NCI-H2227 (cell line): ENCODE data around the gene C14orf132.

Experiments
- DNase-seq: peaks from one replicate; lab custom pipeline; 2025; ENCODE audit not compliant: unreplicated experiment; lab: John Stamatoyannopoulos, UW

Gene C14orf132

DNA sequence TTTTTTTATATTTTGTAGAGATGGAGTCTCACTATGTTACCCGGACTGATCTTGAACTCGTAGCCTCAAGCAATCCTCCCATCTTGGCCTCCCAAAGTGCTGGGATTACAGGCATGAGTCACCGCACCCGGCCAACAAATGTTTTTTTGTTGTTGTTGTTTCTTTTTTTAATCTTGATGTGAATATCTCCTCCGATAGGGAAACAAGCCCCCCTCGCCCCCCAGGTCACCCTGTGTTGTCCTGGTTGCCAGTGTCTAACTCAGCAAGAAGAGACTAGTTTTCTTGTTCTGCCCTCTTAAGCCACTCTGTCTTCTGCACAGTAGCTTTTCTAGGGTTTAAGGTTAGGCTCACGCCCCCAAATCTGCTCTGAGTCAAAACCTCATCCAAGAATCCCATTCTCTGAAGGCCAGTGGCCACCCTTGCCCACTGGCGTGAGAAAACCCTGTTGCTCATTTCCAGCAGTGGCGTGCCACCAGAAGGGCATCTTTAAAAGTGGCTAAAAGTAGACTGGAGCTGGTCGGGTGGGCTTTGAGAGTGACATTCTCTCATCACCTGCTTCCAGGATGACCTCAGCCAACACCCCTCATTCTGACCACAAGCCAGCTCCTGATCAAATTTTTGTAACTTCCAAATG lies 42.7 kb downstream of the C14orf132 start:
- no peak for DNase-seq

DNA sequence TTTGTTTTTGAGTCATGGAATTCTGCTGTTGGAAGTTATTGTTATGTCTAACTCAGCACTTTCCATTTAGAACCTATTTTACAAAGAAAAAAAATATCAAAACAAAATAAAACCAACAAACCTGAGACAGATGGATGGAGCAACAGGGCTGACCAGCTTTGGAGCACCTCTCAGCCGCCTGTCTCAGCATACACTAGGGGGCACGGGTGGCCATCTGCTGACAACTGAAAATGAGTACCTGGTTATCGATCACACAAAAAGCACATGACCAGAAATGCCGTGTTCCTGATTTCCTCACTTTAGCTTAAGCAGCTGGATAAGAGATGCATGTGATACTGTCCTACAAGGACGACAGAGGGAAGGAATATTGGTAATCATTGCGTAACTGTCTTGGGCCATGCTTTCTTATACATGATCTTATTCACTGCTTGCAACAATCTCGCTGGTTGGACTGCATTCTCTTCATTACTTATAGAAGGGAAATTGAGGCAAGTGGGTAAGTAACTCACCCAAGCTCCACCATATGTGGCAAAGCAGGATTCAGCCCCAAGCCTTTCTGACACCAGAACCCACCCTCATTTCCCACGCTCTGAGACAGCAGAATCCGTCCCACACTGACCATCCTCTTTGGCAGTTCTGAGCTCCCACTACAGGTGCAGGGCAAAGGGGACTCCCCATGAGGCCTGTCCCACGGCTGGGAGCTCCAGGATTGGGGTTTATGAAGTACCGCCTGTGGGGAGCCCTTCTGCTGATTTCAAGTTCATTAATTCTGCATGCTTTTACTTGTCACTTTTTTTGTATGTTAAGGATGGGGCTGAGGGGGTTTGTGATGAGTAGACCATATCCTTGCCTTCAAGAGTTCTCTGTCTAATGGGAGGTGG lies 43.5 kb downstream of the C14orf132 start:
- DNase-seq, result no peak

DNA sequence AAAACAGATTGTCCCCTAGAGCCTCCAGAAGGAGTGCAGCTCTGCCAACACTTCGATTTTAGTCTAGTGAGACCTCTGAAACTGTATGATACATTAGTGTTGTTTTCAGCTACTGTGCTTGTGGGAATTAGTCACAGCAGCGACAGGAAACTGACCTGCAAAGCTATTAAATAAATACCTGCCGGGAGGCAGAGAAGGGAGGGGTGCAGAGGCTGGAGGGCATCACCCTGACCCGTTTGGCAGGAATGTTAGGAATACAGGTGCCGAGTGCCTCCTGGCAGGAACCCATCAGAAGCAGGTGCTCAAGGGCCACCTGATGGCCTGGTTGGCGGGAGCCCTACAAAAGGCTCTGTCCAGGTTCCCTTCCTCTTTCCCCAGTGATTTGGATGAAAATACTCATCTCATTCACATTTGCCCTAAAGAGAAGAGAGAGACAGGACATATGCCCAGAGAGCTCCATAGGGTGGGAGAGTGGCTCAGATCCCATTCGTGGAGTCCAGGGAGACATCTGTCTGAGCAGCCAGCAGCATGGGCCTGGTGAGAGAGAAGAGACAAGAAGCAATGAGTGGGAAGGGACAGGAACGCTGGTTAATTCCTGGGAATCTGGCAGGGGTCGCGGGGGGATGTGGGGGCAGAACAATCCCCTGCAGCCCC lies 44.6 kb downstream of the C14orf132 start:
- no peak for DNase-seq

DNA sequence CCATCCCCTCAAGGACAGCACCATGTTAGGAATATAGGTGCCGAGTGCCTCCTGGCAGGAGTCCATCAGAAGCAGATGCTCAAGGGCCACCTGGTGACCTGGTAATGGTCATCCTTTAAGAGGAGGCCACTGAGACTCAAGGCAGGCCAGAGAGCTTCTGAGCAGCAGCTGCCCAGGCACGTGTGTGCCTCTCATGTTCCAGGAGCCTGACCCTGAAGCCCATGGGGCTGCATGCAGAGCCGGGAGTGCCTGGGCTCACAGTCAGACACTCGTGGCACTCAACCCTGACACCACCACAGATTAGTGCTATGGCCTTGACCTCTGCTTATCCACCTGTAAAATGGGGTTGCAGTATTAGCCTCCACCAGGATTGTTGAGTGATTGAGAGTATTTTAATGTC lies 45.6 kb downstream of the C14orf132 start:
- DNase-seq, result no peak

DNA sequence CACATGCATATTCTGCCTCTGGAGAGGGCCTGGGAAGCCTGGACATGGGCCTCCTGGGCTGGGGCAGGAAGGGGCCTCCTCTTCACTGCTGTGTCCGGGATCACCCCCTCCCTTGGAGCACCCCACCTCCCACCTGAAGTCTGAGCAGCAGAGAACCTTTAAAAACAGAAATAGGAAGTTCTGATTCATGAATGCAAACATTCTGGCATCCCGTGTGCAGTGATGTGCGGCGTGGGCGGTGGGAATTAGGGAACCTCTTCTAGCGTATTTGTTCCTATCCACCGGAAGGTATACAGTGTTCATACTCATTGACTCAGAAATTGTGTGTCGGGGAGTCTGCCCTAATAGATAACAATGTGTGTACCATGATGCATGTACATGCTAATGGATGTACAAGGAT lies 46.2 kb downstream of the C14orf132 start:
- DNase-seq, result no peak

DNA sequence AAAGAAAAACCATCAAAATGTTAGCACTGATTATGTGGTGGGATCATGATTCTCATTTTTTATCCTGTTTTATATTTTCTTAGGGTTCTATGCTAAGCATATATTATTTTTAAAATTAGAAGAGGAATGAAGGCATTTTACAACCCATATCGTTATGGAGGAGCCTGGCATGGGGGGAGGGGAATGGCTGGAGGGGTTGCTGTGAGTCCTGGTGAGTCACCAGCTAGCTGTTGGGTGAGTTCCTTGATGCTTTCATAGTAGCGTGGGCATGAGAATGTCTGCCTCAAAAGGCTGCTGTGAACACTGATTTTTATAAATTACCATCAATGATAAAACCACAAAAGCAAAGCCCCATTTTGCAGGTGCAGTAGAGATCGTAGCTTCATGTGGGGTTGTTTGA lies 46.9 kb downstream of the C14orf132 start:
- DNase-seq, result no peak

DNA sequence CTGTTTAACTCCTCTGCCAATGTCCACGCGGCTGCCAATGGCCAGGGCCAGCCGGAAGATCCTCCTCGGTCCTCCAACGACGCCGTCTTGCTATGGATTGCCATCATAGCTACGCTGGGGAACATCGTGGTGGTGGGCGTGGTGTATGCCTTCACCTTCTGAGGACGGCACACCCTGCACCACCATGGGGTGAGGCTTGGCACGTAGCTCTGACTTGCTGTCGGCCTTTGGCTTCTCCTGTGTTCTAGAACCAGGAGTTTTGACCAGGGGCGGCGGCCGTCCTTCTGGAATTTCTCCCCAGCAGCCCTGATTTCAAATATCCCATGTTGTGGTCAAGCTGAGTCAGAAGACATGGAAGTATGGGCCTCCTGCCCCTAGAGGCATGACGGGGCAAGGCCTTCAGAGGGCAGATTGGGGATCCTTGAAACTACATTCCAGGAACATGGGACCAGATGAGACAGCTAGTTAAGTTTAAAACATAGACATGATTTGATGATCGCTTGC lies 47.5 kb downstream of the C14orf132 start:
- no peak for DNase-seq

DNA sequence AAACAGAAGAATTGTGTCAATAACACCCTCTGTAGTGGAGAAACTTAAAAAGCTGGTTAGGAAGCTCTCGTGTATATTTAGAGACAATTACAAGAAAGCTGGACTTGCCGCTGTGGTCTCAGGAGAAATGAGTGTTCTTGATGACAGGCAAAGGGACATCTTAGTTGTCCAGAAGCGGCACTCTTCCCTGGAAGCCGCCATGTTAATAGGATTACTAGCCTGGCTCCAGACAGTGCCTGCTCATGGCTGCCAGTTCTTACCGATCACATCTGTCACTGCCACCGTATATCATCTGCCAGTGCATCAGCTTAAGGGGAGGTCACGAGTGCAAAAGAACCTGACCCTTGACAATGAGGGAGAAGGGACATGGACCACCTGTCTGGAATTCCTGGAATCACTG lies 48.9 kb downstream of the C14orf132 start:
- DNase-seq, result no peak

DNA sequence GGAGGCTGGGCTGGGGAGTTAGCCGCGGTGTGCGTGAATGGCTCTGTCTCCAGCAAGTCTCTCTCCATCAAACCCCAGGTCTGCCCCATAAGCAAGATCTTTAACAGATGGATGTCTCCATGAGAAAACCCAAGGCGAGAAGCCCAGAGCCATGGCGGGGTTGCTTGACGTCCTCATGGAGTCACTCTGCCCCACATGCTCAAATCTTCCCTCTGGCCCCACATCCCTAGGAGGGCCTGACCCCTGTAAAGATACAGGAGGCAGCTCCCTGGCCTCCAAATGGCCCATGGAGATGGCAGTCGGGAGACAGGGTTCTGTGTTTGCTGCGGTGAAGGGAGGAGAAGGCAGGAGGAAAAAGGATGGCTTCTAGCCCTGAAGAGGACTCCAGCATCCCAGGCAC lies 49.3 kb downstream of the C14orf132 start:
- no peak for DNase-seq

DNA sequence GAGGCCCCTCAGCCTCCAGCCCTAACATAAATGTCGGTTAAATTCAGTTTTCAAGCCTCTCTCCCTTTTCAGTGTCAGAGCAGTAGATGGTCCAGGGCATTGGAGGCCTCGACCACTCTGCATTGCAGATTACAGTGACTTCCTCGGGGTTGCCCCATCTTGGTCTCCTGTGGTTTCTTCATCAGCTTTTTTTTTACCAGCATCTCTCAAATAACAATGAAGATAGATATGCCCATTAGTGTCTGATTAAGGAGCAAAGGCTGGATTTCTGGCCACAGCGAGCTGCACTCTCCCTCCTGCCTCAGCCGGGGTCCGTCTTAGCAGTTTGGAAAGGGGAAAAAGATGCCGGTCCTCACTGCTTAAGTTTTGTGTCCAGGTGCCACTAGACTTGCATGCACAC lies 49.7 kb downstream of the C14orf132 start:
- no peak for DNase-seq

DNA sequence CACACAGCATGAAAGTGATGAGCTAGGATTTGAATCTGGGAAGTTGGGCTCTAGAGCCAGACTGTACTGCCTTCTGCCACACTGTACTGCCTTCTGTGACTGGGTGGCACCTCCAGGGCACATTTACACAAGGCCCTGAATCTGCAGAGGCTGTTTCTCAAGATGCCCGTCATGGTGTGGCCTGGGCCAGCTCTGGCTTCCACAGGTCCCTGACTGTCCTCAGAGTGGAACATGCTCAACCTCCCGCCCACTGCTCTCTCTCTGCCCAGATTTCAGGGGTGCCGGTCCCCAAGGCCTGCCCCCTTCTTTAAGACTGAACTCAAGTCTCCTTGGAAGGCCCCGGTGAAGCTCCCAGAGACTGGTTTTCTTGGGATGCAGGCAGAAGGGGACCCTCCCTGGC lies 50.2 kb downstream of the C14orf132 start:
- DNase-seq, result no peak

DNA sequence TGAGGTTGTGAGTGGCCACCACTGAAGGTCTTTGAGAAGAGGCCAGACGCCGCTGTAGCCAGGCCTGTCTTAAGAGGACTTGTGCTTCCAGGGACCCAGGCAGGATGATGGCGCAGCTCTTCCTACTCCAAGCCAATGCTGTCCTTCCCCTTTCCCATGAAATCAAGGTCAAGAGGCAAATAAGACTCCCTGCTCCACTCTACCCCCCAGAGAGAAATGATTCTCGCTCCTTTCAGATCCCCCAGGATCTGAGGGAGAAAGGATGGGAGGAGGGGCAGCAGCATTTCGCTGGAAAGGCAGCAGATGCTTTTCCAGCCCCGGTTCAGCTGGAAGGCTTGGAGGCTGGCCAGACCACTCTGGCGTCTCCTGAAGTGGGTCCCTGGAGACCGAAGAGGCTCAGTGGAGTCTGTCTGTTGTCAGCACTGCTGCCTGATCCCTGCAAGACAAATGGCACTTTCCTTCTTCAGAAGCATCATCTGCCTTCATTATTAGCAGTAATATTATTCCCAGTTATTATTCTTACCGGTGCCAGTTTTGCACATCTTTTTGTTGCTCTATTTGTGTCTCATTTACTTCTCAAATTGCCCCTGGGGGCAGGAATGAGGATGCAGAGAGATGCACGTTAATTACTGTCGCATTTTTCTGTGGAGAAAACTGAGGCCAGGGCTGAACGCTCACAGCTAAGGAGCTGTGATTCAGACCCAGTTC lies 51.4 kb downstream of the C14orf132 start:
- peak; percentile 84 for DNase-seq

DNA sequence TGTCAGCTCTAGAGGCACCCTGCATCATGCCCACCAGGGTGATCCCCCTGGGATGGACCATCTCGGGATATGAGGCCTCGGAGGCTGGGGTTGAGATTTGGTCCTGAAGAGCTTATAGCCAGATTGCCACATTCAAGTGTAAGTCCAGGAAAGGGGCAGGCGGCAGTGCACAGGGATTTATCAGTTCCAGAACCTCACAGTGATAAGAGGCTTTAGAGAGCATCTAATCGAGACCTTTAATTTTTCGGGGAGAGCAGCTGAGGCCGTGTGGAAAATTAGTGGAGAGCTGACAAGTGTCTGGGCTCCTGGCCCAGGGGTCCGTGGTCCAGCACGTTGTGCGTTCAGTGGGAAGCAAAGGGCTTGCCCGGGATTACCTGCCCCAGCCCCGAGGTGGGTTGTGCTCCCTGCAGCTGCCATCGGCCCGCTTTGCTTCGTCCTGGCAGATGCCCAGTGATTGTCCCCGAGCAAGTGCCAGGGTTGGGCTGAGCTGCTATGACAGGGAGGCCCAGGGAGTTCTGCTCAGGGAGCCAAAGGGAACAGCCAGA lies 52.1 kb downstream of the C14orf132 start:
- DNase-seq, result peak; percentile 30

DNA sequence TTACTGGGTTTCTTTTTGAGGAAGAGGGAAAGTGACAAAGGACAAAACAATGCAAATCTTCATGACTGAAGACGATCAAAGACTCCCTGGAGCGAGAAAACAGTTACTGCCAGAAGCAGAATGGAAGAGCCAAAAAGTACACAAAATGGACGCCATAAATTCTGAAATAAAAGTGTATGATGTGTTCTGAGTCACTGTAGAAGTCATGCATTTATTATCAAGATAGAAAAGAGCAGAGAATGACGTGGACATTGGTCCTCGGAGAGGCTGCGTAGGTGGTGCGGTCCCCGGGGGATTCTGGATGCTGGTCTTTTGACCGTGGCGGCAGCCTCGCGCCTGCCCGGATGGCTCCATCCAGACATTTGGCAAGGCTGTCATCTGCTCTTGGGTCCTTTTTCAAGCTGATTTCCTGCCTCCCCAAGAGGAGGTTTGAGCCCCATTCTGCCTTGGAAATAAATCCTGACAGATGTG lies 52.8 kb downstream of the C14orf132 start:
- no peak for DNase-seq

DNA sequence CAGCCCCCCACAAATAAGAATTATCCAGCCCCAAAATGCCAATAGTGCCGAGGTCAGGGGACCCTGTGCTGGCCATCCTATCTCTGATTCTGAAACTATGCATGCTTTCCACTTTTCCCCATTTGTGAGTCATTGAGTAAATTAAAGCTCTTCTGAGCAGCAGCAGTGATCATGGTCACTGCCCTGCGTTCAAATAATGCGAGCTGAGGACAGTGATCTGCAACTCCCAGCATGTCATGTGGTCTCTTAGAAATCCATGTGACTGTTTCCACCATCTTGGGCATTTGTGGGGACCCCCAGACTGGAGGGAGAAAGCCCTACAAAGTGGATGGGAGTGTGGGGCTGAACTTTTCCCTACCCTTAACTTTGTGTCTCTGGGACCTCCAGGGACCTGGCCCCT lies 53.8 kb downstream of the C14orf132 start:
- no peak for DNase-seq

DNA sequence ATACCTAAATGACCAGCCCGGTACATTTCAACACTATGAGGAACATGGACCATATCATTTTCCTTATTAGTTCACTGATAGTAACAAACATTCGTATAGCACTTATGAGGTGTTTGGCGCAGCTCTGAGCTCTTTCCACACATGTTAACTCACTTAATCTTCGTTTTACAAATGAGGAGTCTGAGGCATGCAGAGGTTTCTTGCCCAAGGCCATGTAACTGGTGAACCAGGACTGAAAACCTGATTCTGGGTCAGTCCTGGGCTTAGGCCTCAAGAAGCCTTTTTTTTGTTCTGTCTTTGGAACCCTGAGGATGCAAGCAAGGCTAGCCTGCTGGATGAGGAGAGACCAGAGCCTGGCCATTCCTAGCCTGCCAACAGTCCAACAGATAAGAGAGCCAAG lies 55.0 kb downstream of the C14orf132 start:
- DNase-seq, result no peak

DNA sequence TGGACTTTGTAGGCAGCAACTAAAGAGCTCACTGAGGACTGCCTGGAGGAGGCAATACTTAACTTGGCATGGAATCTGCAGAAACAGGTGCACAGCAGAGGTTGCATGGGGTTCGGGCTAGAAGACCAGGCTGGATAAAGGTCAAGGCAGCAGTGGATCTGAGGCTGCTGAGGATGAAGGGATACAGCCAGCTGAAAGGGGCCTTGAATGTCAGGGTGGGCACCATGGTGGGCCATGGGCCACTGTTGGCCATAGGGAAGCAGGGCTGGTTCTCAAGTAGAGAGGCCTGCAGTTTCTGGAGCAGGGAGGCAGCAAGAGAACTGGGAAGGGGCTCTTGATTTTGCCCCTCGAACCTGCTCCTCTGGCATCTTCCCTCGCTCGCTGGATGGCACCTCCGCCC lies 55.5 kb downstream of the C14orf132 start:
- no peak for DNase-seq

DNA sequence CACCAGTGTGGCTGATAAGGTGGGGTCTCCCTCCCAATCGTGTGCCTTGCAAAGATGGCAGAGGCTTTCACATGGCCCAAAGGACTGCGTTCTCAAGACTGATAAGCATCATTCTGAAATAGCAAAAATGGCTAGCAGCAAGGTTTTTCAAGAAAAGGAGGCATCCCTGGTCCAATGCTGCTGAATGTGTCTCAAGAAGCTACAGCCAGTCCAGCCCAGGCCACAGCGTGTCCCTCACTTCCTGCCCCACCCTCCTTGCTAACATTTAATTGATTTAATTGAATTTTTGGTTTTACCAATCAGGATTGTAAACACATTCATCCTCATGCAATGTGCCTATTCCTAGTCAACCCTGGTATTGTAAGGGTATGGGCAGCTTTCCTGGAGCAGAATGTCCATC lies 55.9 kb downstream of the C14orf132 start:
- DNase-seq, result no peak

DNA sequence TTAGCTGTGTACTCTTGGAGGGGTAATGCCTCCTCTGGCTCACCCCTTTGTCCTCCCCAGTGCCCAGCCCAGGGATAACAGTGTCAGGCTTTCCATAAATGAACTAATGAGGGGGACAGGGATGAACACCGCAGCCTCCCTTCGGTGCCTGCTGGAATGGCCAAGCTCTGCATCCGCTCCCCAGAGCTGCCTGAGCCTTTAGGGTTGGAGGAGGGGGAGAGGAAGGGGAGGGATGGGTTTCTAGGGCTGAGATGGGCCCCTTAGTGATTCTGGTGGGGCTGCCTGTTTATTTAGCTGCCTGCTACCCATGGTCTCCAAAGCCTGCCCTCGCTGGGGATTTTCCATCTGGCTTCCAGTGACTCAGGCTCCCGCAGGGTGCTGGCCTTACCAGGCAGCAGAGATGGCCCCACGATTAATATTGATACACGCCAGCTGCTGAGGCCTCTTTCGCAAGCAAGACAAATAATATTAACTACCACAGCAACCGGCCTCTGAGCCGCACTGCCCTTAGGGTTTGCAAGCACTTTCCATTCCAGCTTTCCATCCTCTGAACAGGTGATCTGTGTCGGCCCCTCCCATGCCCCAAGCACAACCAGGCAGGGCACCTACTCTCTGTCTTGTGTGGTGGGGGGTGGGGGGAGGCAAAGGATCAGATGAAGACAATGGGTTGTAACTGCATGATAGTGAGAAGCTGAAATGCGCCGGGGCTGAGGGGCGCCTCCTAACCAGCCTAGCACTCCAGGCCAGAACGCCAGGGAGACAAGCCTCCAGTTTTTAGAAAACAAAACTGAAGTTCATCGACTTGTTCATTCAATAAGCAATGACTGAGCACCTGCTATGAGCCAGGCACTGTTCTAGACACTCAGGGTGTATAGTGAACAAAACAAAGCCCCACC lies 56.7 kb downstream of the C14orf132 start:
- DNase-seq, result peak; percentile 56
